Osteocyte (in vitro differentiated cells): ENCODE data around the gene FAM170B. TPM values are rescaled to one million over a fixed set of nuclear protein-coding genes. Genes with fewer than 3 reads are reported as not detected.
A peak's percentile ranks its signal among the peaks of the same experiment; 100 is the strongest.

Experiments used
- DNase-seq: peaks from one replicate; pipeline ENCODE4 v3.0.0; 2021; ENCODE audit warnings: mixed read lengths; ENCODE audit not compliant: unreplicated experiment; ENCODE audit errors: extremely low spot score
- H3K27ac Mint-ChIP-seq: one replicate; pipeline ENCODE4 v1.8.0; 2021; ENCODE audit warnings: mild to moderate bottlenecking, mixed read lengths; ENCODE audit not compliant: unreplicated experiment
- H3K27me3 Mint-ChIP-seq: one replicate; pipeline ENCODE4 v1.8.0; 2021; ENCODE audit warnings: mixed read lengths; ENCODE audit not compliant: unreplicated experiment
- H3K36me3 Mint-ChIP-seq: one replicate; pipeline ENCODE4 v1.8.0; 2021; ENCODE audit warnings: mixed read lengths; ENCODE audit not compliant: unreplicated experiment
- H3K4me1 Mint-ChIP-seq: one replicate; pipeline ENCODE4 v1.8.0; 2021; ENCODE audit warnings: mixed read lengths; ENCODE audit not compliant: unreplicated experiment
- H3K4me3 Mint-ChIP-seq: one replicate; pipeline ENCODE4 v1.8.0; 2021; ENCODE audit warnings: mild to moderate bottlenecking, moderate library complexity, mixed read lengths; ENCODE audit not compliant: unreplicated experiment
- H3K9me3 Mint-ChIP-seq: one replicate; pipeline ENCODE4 v1.8.0; 2021; ENCODE audit warnings: mixed read lengths; ENCODE audit not compliant: unreplicated experiment
- total RNA-seq: library from RNA; stranded (reverse); gene quantifications from 2 replicates; pipeline ENCODE4 v1.2.1, GENCODE V29; 2021
- TF ChIP-seq, protein P1 (sequence below): fragments of 200-600 bp; sonication (generic); IDR thresholded peaks from 2 replicates; pipeline ENCODE4 v1.5.0; 2021; ENCODE audit warnings: antibody characterized with exemption, mild to moderate bottlenecking, moderate library complexity

FAM170B gene
- total RNA-seq, 1 donor from 2014 or later = not detected

DNA sequence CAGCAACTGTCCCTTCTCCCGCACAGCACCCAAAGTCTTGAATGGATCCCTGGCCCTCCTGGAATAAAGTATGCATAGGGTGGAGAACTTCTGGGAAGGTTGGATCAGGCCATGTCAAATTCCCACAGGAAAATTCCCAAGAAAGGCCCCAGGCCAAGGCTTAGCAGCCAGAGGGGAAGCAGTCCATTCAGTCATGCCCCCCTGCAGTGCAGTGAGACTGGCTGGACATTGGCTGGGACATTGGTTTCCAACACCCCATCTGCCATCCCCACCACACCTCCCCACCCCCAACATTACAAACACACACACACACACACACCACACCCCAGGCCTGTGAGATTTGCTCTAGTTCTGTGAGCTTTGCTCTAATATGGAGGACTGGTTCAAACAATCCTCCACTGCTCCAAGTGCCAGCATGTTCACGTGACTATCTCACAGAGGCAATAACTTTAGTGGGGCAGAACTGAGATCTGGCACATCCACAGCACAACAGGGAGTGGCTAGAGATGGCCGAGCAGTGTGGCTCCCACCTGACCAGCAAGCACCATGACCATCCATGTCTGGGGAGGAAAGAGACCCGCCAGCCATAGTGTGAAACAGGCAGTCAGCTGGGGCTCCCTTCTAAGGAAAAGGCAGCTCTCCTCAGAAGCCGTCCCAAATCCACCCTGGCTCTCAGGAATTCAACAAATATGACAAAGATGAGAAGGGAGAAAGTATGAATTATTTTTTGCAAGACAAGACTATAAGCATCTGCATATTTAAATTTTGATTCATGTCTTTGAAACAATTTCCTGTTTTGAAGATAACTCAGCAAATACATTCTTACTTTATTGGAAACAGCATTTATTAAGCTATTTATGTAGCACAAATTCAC lies 6.7 kb upstream of the FAM170B start:
- H3K27ac Mint-ChIP-seq = no peak overlapping the region
- H3K36me3 Mint-ChIP-seq = no peaks in the 10 kb centered on the region
- peaks cover 5% of the 10 kb centered on the region for H3K27me3 Mint-ChIP-seq
- TF ChIP-seq, protein P1, sequence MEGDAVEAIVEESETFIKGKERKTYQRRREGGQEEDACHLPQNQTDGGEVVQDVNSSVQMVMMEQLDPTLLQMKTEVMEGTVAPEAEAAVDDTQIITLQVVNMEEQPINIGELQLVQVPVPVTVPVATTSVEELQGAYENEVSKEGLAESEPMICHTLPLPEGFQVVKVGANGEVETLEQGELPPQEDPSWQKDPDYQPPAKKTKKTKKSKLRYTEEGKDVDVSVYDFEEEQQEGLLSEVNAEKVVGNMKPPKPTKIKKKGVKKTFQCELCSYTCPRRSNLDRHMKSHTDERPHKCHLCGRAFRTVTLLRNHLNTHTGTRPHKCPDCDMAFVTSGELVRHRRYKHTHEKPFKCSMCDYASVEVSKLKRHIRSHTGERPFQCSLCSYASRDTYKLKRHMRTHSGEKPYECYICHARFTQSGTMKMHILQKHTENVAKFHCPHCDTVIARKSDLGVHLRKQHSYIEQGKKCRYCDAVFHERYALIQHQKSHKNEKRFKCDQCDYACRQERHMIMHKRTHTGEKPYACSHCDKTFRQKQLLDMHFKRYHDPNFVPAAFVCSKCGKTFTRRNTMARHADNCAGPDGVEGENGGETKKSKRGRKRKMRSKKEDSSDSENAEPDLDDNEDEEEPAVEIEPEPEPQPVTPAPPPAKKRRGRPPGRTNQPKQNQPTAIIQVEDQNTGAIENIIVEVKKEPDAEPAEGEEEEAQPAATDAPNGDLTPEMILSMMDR = no peak
- no peak for DNase-seq
- H3K4me1 Mint-ChIP-seq = no peaks in the 10 kb centered on the region
- peaks cover 3% of the 10 kb centered on the region for H3K9me3 Mint-ChIP-seq
- H3K4me3 Mint-ChIP-seq = no peak overlapping the region

DNA sequence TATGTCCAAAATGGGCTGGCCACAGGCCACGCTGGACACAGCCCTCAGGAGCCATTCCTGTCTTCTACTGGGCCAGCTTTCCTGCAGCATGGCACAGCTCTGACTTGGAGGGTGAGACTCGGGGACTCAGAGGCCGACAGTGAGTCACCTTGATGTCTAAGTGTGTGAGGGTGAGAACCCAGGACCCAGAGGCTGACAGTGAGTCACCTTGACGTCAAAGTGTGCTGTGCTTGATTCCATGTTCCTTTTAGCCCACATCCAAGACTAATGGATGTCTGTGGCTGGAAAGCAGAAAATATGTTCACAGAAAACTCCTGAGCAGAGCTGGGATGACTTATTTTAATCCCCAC lies 6.0 kb upstream of the FAM170B start:
- no peaks in the 10 kb centered on the region for H3K4me1 Mint-ChIP-seq
- H3K9me3 Mint-ChIP-seq = peaks cover 3% of the 10 kb centered on the region
- TF ChIP-seq, protein P1 = no peak
- H3K36me3 Mint-ChIP-seq = no peaks in the 10 kb centered on the region
- H3K4me3 Mint-ChIP-seq = no peak overlapping the region
- no peak overlapping the region for H3K27ac Mint-ChIP-seq
- DNase-seq = no peak
- H3K27me3 Mint-ChIP-seq = peaks cover 5% of the 10 kb centered on the region

DNA sequence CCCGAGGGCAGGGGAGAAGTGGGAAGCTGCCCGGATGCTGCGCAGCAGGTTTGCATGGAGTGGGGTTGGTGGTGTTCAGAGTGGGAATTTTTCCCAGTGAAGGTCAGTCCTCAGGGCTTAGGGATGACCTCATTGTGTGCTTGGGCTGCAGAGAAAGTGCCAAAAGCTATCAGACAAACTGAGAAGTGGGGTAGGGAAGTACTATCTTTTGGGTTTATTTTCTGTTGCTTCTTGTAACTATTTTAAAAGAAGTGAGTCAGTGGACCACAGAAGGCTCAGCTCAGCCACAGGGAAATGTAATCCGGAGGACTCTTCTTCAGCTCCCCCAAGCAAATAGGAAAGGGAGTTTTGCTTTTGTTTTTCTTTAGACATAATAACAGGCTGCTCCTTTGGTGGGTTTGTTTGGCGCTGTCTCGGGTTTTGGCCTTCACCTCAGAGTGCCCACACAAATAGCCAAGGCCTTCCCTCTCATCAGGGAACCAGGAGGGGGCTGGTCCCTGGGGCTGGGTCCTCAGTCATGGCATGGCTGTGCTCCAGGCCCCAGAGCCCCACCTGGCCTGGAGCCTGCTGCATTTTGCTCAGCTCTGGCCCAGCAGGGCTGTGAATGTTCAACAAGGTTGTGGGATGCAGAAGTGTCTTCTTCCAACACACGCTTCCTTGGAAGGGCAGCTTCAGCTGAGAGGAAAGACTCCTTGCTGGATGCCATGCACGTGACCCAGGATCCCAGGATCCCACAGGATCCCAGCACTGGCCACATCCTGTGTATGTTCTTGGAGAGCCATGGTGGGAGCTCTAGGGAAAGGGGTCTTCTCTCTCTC lies 5.4 kb upstream of the FAM170B start:
- H3K4me3 Mint-ChIP-seq = no peak overlapping the region
- TF ChIP-seq, protein P1 = no peak
- H3K27ac Mint-ChIP-seq = no peak overlapping the region
- peaks cover 8% of the 10 kb centered on the region for H3K27me3 Mint-ChIP-seq
- peaks cover 3% of the 10 kb centered on the region for H3K9me3 Mint-ChIP-seq
- H3K4me1 Mint-ChIP-seq = no peaks in the 10 kb centered on the region
- peak; percentile 30 for DNase-seq
- H3K36me3 Mint-ChIP-seq = no peaks in the 10 kb centered on the region

DNA sequence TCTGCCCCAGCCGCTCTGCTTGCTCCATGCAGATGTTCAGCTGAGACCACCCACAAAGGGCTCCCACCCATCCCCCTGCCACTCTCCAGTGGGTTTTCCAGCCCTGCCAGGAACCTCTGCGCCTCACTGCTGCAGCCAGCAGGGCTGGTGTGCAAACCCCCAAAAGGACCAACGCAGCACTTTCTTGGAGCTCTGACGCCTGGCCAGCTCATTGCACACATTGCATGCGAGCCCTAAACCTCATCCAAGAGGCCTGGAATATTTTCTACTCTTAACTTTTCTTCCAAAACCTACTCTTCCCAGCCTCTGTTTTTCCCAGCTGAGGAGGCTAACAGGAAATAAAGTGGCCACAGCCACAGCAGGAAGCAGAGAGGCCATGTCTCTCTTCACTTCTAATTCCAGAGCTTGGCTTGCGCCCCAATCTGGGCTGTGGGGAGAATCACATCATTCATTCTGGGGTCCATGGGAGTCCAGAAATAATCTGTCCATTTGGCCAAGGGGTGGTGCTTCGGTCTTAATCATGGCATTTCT lies 4.6 kb upstream of the FAM170B start:
- no peak overlapping the region for H3K27ac Mint-ChIP-seq
- DNase-seq = peak; percentile 69
- no peak overlapping the region for H3K4me3 Mint-ChIP-seq
- H3K27me3 Mint-ChIP-seq = peaks cover 8% of the 10 kb centered on the region
- H3K36me3 Mint-ChIP-seq = no peaks in the 10 kb centered on the region
- TF ChIP-seq, protein P1 = no peak
- H3K9me3 Mint-ChIP-seq = peaks cover 3% of the 10 kb centered on the region
- no peaks in the 10 kb centered on the region for H3K4me1 Mint-ChIP-seq

DNA sequence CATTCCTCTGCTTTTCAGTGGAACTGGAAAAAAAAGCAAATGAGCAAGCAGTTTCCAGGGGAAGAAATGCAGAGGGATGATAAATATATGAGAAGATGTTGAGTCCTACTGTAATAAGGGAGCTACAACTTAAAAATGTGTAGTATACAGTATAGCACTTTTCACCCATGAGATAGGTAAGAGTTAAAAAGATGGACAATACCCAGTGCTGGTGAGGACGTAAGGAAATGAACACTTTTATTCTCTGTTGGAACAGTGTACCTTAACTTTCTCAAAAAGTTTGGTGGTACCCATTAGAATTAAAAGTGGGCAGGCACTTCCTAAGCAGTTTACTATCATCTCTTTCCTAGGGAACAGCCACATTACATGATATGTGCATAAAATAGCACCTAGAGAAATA lies 2.7 kb upstream of the FAM170B start:
- H3K4me1 Mint-ChIP-seq = no peaks in the 10 kb centered on the region
- TF ChIP-seq, protein P1 = no peak
- peaks cover 8% of the 10 kb centered on the region for H3K27me3 Mint-ChIP-seq
- no peak overlapping the region for H3K27ac Mint-ChIP-seq
- H3K4me3 Mint-ChIP-seq = no peak overlapping the region
- no peak for DNase-seq
- H3K9me3 Mint-ChIP-seq = peaks cover 3% of the 10 kb centered on the region
- H3K36me3 Mint-ChIP-seq = no peaks in the 10 kb centered on the region
